HG02981 (cell line): ENCODE data around the gene ITGBL1.

ENCODE experiments used
- ATAC-seq: cut with Tn5 transposase; IDR thresholded peaks from one replicate; pipeline ENCODE4 v1.9.1; 2021; ENCODE audit warnings: mild to moderate bottlenecking, moderate library complexity; ENCODE audit not compliant: unreplicated experiment

Gene ITGBL1

DNA sequence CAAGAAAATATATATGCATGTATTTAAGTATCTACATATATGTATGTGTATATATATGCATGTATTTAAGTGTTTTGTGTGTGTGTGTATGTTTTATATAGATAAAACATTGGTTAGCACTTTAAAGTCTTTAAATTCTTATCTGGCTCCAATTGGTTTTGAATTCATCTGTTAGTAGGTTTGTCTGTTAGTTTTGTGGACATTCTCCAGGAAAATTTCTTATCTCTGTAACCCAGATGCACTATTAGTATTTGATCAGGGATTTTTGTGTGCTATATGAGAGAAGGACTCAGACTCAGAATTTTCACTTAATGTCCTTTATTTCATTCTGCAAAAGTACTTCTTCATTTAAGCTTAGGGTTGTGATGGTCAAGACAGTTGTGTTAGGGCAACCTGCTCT is 103.1 kb downstream of the ITGBL1 start:
- no peak for ATAC-seq

DNA sequence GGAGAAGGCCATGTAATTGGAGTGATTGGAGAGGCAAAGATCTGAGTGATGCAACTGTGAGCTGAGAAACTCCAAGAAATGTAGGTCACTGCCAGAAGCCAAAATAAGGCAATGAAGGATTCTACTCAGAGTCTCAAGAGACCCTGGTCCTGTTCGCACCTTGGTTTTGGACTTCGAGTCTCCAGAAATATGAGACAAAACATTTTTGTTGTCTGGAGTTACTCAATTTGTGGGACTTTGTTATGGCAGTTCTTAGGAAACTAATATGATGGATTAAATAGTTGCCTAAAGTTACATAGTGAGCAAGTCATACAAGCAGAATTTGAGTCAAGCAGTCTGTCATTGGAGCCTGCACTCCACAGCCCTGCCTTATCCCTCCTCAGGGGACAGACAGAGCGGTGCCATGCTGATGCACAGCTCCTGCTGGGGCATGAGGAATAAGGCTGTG is 104.2 kb downstream of the ITGBL1 start:
- ATAC-seq, result no peak

DNA sequence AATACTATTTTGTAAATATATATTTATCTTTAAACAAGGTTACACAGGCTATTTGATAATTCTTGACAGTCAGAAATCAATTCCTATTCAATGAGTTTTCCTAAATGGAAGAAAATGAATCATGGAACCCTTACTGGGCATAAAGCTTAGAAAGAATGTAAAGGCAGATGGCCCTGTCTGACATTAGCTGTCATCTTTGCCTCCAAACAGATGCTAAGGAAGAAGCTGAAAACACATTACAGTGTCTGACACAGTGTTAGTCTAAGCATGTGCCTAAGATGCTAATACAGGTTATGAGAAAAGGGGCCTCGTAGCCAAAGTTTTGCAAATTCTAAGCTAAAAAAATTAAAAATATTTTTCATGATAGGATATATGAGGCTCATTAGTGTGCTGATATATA is 112.8 kb downstream of the ITGBL1 start:
- no peak for ATAC-seq

DNA sequence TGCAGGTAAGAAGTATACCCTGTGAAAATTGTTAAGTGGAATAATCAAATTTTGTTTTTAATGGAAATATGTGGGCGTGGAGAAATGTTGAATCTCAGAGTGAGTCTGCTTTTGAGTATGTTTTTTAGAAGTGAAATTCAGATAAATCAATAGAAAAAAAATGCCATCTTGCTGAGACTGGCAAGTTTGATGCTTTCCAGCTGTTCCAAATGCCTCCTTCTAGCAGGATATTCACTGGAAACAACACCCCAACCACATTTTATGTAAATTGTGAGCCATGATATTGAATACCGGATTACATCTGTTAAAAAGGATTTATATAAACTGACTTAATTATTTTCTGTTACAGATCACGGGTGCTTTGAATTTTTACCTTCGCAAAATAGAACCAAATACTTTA is 115.4 kb downstream of the ITGBL1 start:
- no peak for ATAC-seq

DNA sequence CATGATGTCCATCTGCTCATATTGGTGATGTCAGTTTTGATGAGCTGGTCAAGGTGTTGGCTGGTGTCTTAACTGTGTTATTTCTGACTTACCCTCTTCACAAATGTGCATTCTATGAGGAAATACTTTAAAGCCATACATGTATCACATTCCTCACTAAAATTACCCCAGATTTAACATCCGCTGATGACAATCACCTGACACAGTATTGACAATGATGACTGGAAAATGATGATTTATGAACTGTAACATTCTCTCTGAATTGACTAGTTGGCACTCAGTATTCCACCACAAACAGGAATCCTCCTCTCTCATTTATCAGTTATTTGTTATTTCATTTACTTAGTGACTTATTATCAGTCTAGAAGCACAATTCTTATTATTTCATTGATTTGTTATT is 117.3 kb downstream of the ITGBL1 start:
- no peak for ATAC-seq

DNA sequence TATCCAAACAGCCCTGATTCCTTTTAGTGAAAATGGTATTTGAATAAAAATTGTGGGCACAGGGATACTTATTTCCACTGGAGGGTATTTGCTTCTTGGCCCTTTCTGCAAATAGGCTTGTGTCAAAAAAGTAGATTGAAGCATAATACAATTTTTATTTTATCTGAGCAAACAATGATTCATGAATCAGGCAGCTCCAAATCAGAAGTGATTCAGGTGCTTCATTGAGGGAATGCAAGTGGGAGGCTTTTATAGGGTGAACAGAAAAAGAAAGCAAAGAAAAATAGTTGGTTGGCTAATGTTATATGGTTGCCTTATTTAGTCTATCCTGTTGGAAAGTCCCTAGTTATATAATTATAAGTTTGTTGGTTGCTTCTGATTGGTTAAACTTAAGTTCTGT is 117.9 kb downstream of the ITGBL1 start:
- no peak for ATAC-seq

DNA sequence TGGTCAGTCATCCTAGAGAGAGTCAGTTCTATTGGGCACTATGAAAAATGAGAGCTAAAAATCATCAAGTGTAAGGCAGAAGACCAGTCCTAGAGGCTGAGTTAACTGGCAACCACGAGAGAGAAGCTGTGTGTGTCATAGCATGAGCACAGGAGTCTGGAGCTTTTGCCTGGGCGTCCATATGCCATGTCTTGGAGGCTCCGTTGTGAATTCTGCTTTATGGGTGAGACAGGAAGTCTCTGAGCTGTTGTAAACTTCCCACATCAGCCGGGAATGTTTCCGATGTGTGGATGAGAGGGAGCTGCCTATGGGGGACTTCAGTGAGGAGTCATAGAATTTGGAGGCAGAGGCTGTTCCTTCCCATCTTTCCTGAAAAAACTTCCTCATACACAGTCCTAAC is 120.0 kb downstream of the ITGBL1 start:
- ATAC-seq, result no peak

DNA sequence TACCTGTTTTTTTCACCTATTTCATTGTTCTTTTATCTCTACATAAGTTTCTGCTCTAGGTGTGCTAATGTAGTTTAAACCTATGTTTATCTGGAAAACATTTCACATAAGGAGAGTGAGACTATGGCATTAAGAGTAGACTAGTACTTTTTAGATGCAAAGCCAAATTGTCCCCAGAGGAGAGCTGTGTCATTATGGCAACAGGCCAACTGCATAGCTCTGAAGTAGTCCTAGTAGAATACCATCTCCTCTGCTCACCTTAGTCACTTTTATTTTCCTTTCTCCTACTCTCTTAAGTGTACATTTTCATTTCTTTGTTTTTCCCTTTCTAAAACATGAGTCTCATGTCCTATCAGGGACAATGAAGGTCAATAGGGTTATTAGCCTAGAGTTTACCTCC is 123.1 kb downstream of the ITGBL1 start:
- ATAC-seq, result no peak

DNA sequence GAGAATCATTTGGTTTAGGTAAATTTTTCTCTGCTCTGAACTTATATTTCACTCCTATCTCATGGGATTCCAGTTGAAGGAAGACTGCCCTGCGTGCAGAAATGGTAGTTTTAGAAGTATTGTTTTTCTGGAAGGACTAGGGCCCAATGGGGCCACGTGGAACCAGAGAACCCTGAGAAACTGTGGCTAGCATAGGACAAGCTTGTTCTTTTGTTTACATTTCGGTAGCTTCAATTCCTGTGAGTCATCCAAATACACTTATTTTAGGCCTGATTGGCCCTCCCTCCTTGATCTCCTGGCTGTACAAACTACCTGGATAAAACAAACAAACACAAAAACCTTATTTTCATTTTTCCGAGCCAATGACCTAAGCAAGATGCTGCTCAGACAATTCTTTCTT is 124.0 kb downstream of the ITGBL1 start:
- ATAC-seq, result no peak

DNA sequence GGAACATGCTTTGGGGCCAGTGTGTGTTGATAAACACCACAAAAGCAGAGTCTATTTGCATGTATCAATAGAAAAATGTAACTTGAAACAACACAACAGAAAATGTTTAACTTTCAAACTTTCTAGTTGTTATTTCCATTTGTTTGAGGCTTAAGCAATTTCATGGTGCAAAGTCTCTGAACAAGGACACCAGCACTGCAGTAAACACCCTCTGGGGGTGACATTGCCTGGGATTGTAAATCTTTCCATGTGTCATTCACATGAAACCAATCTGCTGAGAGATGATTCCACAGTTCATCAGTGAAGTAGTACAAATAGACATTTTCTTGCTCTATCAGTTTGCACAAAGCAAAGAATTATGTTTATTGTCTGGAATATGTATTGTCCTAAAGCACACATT is 124.5 kb downstream of the ITGBL1 start:
- ATAC-seq, result no peak

DNA sequence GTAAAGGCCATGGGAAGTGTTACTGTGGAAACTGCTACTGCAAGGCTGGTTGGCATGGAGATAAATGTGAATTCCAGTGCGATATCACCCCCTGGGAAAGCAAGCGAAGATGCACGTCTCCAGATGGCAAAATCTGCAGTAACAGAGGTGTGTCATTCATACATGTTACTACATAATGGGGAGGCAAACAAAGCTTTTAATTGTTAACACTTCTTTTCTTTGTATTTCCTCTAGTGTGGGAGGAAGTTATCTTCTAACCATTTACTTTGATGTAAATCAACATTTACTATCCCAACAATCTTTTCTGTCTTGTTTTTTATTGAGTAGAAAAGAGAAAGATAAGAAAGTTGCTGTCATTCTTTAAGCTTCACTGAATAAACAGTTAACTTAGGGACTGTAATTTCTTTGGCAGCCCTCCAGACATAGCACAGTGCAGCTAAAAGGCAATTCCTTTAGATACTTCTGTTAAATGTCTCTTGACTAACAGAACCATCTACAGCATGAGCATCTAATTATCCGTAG is 126.9 kb downstream of the ITGBL1 start:
- no peak for ATAC-seq

DNA sequence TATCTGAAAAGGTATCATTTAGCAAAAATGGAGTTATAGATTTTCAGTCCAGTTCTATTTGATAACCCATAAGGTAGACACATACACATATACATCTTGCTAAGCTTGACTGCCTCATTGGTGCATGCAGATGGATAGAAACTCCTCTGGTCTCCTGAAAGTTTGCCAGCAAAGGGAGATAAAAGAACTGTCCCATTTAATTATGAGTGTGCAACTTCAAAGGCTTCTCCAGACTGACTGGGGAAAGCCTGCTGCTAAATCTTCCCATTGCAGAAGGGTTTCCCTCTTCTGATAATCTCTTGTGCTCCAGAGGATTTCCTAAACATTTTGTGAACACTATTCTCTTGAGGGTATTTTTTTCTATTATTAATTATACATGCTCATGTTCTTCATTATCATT is 131.9 kb downstream of the ITGBL1 start:
- no peak for ATAC-seq

DNA sequence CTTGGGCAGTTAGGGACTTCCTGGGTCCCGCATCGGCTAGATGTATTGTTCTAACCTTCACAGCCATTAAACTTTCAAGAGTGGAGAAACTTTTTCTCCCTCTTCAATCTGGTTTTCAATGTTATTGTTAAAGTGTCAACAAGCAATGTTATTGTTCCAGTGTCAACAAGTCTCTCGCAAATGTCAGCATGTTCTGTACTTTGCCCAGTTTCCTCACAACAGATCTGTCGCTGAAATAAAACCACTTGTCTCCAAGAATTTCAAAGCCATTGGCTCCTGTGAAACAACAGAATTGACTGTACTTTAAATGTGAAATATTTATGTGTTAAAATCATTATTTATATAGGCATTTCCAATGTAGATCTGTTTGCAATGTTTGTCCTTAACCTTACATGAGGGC is 138.0 kb downstream of the ITGBL1 start:
- ATAC-seq, result no peak

DNA sequence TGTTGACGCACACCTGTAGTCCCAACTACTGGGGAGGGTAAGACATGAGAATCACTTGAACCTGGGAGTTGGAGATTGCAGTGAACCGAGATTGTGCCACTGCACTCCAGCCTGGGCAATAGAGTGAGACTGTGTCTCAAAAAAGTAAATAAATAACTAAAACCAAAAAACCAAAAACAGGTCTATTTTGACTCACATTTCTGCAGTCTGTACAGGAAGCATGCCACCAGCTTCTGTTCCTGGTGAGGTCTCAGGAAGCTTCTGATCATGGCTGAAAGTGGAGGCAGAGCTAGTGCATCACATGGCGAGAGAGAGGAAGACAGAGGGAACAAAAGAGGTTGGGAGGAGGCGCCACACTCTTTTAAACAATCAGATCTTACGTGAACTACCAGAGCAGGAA is 142.5 kb downstream of the ITGBL1 start:
- no peak for ATAC-seq

DNA sequence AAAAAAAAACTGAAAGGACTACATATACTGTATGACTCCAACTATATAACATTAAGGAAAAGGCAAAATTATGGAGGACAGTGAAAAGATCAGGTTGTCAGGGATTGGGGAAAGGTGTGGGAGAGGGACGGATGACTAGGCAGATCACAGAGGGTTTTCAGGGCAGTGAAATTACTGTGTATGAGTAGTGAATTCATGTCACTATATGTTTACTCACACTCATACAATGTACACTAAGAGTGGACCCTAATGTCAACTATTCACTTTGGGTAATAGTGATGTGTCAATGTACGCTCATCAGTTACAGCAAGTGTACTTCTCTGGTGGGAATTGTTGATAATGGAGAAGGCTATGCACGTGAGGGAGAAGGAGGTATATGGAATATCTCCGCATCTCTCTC is 144.3 kb downstream of the ITGBL1 start:
- ATAC-seq, result no peak

DNA sequence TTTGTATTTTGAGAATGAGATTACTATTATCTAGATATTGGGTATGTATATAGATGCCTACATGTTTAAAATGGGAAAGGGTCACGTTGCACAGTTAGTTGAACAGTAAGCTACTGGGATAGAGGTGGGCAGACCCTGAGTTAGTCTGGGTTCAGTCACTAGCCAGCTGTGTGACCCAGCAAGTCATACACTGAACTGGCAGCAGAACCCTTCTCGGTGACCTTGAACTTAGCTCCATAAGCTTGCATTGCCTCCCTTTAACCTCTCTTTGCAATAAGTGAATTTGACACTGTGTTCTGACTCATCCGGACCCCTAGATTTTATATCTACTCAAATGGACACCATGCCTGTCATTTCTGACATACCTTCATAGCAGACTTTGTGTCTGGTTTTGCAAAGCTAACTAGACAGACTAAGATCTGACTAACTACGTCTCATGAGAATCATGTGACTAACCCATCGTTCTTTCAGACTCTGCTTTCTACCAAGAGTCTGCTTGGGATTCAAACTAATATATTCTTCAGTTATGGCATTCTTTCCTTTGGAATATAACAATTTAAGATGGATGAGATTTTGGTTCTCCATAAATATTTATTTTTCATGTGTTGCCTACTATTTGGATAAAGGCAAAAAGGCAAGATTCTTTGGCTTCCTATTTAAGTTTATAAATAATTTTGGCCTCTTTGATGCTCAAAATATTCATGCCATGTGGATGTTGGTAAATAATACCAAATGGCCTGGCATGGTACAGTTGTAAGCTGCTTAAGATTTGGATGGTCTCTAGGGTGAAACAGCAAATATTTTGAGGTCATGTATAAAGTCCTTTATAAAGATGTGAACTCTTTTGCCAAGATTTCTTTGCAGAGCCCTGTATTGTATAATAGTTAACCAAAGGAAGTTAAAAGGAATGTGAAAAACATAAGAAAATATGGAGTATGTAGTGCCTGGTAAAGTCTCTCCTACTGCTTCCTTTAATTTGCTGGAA is 159.3 kb downstream of the ITGBL1 start:
- ATAC-seq, result no peak

DNA sequence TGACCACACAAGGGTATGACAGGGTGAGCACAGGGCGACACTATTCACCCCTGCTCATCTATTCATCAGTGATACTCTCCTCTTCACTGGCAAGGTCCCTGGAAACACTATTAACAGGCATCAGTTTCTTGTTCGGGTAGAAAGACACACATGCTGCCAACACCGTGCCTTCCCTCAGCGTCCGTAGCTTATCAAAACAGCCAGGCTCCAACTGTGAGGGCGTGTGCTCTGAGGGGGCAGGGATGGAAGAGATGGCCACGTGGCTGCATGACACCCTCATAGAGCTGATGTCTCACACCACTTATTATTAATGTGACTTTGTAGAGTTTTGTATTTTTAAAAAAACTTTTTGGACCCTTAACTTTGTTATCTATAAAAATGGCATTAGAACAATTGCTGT is 160.3 kb downstream of the ITGBL1 start:
- ATAC-seq, result no peak

DNA sequence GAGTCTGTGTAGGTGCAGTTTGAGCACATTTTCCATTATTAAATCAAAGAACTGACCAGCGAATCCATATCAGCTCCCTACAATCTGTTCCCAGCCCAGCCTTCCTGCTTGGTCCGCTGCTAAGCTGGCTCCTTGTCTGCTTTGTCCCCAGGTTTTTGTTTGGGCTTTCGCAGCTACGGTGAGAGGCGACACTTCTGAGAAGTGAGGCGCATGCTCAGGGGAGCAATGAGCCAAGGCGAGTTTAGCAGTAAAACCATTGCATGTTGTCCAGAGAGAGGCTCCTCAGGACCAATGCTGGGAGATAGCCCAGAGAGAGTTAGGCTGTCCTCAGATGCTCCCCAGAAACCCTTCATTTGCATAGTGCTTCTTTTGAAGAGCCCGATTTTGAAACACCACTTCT is 162.0 kb downstream of the ITGBL1 start:
- ATAC-seq, result no peak

DNA sequence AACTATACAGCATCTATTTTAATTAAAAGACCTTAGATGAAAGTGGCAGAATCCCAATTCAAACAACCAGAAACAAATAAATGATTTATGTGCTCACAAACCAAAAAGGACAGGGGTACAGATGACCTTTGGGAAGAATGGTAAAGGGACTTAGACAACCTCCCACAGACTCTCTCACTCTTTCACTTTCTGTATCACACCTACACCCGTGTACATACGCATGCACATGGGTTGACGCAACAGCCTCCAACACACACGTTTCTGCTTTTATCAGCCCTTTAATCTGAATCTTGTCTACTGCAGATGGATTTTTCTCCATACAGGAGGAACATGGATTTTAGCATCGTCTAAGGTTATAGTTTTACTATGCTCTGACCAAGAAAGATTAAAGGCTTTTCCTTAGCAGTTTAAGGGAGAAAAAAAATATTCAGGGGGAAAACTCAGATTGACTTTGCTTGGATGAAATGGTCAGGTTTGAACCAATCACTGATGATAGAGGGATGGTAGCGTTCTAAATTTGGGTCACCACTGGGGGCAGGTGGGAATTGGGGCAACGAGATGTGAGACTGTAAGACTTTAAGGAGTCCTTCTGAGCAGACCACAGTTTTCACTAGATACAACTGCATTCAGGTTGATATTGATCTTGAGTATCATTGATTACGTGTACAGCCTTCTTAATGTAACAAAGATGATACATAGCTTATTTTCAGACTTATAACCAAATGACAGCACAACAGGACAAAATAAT is 166.1 kb downstream of the ITGBL1 start:
- no peak for ATAC-seq

DNA sequence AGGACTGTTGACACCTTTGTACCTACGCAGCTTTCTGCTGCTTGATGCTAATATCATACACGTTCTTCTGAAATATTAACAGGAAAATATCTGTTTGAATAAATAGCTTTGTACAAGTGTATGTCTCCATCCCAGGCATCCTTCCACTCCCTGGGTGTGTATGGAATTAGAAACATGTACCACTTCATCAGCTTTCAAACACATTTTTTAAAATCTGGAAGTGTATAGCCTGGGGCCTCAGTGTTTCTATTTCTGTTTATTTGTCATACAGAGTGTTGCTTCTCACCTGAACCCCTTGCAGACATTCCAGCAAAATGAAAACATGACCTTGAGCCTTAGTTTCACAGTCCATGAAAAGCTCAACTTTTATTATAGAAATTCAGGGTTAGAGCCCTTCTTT is 168.6 kb downstream of the ITGBL1 start:
- no peak for ATAC-seq

DNA sequence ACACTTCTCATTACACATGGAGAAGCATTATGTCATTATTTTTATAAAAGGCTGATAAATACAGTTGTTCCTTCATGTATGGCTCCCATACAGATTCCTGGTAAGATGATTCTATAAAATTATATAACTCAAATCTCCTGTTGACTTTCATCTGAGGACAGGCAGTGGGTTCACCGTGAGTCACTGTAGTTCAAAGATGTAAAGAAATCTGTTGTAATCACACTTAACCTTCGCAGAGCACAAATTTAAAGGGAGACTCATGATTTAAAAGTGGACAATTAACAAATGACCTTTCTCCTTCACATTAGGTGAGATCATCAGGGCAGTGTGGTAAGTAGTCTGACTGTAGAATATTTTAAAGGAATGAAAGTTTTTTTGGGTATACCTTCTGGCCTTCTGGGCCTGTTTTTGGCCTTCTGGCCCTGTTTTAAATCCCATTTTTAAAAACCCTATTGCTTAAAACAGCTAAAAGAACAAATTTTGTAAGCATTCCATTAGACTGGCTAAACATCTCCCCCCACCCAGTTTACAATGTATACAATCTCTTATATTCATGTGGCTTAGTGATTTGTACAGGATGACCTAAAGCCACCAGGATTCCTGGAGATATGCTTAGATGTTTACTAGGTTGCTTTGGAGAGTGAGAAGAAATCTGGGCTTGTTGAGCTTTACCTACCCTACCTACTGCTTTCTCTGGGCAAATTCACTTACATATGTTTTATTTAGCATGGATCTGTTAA is 171.2 kb downstream of the ITGBL1 start:
- no peak for ATAC-seq
